ENCODE data around the gene YPEL5.

DNA sequence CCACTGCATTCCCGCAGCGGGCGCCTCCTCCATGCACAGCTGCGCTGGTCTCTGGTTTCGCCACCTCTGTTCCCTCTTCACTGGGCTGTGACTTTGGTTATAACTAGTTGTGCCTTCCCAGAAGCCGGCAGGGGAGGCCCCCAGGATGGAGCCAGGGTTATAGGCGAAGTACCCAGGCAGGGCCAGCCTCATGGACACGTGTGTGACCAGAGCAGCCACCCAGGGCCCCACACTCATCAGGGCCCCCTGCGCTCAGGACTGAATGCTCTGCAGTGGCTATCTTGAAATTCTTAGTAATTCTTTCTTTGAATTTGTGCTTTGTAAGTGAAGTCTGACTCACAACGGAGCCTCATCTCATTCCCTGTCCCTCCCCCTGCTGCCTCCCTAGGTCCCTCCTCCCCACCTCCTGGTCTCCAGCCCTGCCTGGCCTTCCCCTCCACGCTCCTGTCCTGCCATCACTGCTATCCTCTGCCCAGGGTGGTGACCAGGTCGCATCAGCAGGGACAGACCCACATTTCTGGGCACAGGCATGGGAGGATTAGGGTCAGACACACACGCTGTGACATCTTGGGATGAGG, 46.4 kb downstream of the YPEL5 start:
- TF ChIP-seq, protein P1, sequence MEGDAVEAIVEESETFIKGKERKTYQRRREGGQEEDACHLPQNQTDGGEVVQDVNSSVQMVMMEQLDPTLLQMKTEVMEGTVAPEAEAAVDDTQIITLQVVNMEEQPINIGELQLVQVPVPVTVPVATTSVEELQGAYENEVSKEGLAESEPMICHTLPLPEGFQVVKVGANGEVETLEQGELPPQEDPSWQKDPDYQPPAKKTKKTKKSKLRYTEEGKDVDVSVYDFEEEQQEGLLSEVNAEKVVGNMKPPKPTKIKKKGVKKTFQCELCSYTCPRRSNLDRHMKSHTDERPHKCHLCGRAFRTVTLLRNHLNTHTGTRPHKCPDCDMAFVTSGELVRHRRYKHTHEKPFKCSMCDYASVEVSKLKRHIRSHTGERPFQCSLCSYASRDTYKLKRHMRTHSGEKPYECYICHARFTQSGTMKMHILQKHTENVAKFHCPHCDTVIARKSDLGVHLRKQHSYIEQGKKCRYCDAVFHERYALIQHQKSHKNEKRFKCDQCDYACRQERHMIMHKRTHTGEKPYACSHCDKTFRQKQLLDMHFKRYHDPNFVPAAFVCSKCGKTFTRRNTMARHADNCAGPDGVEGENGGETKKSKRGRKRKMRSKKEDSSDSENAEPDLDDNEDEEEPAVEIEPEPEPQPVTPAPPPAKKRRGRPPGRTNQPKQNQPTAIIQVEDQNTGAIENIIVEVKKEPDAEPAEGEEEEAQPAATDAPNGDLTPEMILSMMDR (IDR thresholded peaks at IDR 0.05) = no peak
- TF ChIP-seq POLR2A (IDR thresholded peaks at IDR 0.05) = no peak
